Fibroblast of skin of left biceps (primary cell): ENCODE results near the gene CDKL4.
"Not testable (repeated sequence)": the region's sequence is repeated elsewhere in the genome, so short reads cannot be mapped to it uniquely, and the experiment has no call there.

Experiments
- DNase-seq, 2 experiments: peaks; one replicate each; pipeline ENCODE4 v3.0.0-alpha.2; 2013; ENCODE audit warnings: low read depth in 2 of 2

Gene CDKL4

DNA sequence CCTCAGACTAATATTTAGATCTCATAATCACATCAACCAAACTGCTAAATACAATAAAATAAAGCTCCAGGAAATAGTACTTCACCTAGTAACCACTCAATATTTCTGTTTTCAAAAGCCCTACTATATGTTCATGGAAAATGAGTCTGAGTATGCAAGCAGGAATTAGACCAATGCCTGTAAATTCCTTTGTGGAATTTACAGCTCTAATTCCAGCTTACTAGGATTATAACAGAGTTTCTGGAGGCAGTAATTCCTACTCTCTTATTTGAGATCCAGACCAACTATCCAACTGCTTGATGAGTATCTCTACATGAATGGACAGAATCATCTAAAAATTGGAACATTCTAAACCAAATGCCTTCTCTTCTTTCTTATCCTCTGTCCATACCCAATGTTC is 11.6 kb downstream of the CDKL4 start:
- no peak for DNase-seq

DNA sequence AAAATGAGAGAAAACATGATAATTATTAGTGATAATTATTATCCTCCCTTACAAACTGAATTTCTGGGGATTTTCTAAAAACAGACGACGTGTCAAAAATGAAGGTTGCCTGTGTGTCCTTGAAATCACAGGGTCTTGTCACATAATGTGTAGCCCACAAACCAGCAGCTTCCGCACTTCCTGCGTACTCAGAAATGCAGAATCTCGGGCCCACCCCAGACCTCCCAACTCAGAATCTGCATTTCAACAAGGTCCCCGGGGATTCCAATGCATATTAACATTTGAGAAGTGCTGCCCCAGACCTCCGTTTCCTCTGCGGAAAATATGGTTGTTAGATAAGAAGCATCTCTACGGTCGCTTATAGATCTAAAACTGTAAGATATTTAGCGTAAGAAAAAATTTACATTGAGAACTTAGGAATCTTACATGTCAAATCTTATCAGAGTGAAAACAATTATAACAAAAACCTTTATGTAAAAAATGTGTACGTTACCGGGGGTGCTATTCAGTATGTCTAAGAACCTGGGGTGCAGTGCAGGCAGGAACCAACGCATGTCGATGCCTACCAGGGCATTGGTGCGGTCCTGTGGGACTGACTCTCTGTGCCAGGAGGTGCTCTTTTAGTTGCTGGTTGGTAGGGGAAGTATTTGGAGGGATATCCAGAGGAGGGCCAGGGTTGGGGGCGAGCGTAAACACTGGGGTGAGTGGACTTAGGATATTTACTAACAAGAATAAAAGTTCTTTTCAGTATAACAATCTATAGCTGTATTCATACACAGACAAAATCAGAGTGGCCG is 15.2 kb downstream of the CDKL4 start:
- DNase-seq = no peak

DNA sequence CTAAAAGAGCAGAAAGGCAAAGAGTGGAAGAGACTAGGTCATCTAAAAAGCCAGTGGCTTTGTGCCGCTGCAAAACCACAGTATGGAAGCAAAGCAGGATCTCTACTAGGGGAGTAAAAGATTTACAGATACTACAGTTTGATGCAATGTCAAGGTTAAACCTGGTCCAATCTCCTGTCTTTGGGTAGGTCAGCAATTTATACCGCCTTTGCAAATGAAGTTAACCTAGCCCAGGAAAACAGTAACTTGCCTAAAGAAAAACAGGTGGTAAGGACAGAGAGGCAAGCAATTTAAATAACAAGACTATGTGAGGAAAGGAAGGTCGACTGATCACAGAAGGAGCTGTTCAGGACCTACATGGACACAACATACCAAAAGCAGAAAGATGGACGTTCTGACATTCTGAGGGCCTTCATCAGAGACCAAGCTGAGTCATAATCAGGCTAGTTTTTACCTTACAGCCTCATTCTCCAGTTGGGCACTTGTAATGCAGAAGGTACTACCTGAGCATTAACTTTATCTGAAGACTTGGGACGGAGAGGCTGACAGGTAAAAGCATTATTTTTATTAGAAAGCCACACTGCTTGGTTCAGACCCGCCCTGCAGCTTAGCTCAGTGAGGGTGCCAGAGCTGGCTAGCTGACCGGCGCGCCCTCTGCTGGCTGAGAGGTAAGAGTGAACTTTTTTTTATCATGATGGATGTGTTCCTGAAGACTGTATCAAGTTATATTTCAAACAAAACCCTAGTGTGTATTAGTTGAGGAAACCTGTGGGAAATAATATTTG is 15.9 kb downstream of the CDKL4 start:
- peak; percentile 10 to 12 for DNase-seq

GRCh38 chr2:39225567-39225966 is 18.2 kb downstream of the CDKL4 start:
- no peak for DNase-seq

- no peak for DNase-seq
Measured at GRCh38 chr2:39223909-39224308, 19.9 kb downstream of the CDKL4 start.

DNA sequence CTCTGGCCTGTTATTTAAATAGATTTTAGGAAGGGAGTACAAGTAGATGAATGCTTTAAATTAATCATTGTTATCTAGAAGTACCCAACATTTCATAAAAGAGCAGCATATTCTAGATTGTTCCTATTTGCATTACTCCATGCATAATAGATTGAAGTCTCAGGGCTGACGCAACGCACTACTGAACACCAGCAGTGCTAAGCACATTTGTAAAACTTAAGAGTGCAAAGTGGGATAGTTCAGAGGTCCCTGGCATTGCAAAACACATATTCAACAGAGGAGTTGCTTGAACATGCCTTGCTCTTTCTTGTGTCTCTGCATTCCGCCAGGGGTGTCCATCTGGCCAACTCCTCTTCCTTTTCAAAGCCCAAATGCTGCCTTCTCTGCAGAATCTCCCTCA is 22.3 kb downstream of the CDKL4 start:
- no peak for DNase-seq

- DNase-seq = no peak
Measured at GRCh38 chr2:39220136-39220535, 23.6 kb downstream of the CDKL4 start.

DNA sequence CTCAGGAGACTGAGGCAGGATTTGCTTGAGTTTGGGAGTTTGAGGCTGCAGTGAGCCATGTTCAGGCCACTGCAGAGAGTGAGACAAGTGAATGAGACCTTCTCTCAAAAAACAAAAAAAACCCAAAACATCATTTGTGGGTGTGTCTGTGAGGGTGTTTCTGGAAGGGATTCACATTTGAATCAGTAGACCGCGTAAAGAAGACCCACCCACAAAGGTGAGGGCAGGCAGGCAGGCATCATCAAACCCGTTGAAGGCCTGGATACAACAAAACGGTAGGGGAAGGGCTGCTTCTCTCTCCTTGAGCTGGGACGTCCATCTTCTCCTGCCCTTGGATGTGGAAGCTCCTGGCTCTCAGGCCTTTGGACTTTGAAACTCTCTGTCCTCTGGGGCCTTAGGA is 25.4 kb downstream of the CDKL4 start:
- no peak for DNase-seq

- DNase-seq = no peak
Measured at GRCh38 chr2:39217192-39217550, 26.6 kb downstream of the CDKL4 start.

GRCh38 chr2:39216346-39217191 is 27.2 kb downstream of the CDKL4 start:
- no peak for DNase-seq

DNA sequence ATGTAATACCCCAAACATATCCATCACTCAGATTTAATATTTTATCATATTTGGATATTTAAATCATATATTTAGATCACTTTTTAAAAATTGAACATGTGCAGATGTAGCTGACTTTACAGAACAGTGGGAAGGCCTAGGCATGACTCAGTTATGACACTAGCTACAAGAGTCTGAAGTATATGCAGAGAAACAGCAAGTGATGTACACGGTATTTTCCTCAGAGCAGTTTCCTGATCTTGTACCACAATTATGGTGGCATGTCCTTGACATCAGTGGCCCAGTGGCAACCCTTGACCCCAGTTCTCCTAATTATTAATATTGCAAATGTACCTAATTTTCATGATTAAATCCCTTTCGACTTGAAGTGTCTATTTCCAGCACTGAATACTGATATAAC is 28.2 kb downstream of the CDKL4 start:
- DNase-seq = no peak

GRCh38 chr2:39213015-39213414 is 30.8 kb downstream of the CDKL4 start:
- no peak for DNase-seq

DNA sequence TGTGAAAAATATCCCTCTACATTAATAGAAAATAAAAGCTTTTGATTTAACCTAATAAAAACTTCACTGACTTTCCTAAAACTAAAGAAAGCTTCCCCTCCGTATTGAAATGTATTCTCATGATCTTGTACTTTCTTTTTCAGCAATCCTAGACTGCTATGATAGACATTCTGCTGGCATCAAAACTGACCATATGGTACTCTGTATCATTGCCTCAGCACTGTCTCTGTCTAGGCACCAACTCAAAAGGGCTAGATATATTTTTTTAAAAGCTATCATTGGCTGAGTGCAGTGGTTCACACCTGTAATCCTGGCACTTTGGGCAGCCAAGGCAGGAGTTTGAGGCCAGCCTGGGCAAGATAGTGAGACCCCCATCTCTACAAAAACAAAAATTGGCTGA is 32.9 kb downstream of the CDKL4 start:
- DNase-seq = no peak

DNA sequence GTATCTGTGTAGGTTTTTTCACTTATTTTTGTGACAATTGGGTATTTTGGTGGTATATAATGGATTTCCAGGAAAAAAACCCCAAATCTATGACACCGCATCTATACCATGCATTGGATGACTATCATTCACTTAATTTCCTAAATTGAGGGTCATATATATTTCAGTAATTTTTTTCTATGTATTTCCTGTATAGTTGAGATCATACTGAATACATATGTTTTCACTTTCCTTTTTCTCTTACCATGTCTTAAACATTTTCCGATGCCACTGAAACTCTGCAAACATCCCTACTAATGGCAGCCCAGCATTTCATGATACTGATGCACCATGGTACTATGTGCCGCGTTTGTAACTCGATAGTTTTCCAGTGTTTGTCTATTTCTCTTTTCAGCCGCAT is 40.4 kb downstream of the CDKL4 start:
- DNase-seq = no peak

- DNase-seq = no peak
Measured at GRCh38 chr2:39202639-39203369, 41.0 kb downstream of the CDKL4 start.

- DNase-seq = not testable (repeated sequence)
Measured at GRCh38 chr2:39197003-39197402, 46.8 kb downstream of the CDKL4 start.

DNA sequence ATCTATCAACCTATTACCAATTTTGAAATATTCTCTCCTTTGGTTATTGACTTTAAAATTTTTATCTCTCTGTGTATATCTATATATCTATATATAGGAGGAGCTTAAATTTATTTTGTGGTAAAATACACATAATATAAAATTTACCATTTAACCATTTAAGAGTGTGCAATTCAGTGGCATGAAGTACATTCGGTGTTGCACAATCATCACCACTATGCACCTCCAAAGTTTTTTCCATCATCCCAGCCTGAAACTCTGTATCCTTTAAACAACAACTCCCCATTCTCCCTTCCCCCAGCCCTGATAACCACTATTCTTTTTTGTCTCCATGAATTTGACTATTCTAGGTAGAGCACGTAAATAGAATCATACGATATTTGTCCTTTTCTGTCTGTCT is 49.1 kb downstream of the CDKL4 start:
- DNase-seq = no peak

DNA sequence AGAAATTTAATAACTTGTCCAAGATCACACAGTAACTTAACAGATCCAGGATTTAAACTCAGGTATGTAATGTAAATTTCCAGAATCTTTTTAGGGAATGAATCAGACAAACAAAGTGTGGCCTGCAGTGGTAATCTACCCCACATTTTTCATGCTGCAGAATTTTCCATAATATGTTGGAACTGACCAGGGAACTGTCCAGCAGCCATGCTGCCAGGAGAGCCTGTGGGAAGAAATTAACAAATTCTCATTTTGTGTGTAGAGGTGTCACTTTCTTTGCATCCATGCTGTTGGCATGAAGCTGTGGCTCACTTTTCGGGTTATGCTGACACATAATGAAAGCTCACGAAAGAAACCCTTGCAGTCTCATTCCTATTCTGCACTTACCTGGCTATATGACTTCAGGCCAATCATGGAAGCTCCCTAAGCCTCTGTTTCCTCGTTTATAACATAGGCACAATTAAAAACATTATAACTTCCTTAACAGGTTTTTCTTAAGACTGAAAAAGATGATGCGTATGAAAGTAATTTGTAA is 54.7 kb downstream of the CDKL4 start:
- no peak for DNase-seq

- no peak for DNase-seq
Measured at GRCh38 chr2:39183673-39184072, 60.1 kb downstream of the CDKL4 start.

DNA sequence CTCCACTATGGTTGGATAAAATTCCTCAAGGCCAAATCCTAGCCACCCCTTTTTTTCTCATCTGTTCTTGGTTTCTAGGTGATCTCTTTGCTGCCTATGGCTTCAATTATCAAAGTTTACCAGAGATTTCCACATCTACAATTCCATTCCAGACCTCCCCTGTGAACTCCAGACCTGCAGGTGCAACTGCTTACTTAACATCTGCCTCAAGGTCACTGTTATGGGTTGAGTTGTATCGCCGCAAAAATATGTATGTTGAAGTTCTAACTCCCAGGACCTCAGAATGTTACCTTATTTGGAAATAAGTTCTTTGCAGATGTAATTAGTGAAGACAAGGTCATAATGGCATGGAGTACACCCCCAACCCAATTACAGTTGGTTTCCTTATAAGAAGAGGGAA is 62.5 kb downstream of the CDKL4 start:
- no peak for DNase-seq
